ENCODE data around the gene SPATA19.

DNA sequence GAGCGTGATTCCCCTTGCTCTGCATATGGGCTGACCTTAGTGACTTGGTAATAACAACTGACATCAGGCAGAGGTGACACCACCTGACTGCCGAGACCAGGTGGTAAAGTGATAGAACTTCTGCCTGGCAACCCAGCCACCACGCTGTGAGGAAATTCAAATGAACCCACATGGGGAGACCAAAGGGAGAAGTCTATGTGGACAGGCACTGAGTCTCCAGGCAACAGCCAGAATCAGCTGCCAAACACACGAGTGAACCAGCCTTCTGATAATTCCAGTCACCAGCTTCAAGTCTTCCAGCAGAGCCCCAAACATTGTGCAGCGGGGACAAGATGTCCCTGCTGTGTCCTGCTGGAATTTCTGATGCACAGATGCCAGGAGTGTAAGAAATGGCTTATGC is 29.7 kb downstream of the SPATA19 start:
- no peak for TF ChIP-seq EZH2phosphoT487 (IDR thresholded peaks at IDR 0.05; ENCODE audit: borderline replicate concordance, low read depth, low read length)
- TF ChIP-seq, protein P1, sequence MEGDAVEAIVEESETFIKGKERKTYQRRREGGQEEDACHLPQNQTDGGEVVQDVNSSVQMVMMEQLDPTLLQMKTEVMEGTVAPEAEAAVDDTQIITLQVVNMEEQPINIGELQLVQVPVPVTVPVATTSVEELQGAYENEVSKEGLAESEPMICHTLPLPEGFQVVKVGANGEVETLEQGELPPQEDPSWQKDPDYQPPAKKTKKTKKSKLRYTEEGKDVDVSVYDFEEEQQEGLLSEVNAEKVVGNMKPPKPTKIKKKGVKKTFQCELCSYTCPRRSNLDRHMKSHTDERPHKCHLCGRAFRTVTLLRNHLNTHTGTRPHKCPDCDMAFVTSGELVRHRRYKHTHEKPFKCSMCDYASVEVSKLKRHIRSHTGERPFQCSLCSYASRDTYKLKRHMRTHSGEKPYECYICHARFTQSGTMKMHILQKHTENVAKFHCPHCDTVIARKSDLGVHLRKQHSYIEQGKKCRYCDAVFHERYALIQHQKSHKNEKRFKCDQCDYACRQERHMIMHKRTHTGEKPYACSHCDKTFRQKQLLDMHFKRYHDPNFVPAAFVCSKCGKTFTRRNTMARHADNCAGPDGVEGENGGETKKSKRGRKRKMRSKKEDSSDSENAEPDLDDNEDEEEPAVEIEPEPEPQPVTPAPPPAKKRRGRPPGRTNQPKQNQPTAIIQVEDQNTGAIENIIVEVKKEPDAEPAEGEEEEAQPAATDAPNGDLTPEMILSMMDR (conservative IDR thresholded peaks at IDR 0.05; ENCODE audit: low read length): no peak
